GM21423 (cell line): ENCODE results near the gene IMPG2.
"Not testable (repeated sequence)": the region's sequence is repeated elsewhere in the genome, so short reads cannot be mapped to it uniquely, and the experiment has no call there.

Experiments used
- ATAC-seq: cut with Tn5 transposase; IDR thresholded peaks from one replicate; pipeline ENCODE4 v1.9.1; 2021; ENCODE audit warnings: mild to moderate bottlenecking, moderate library complexity; ENCODE audit not compliant: unreplicated experiment

IMPG2 gene

GRCh38 chr3:101320475-101320874 lies at the start of gene IMPG2:
IMPG2 (minus strand) TSS chr3:101320575; CDS start chr3:101320372, 203 bp downstream.
- ATAC-seq, result no peak

GRCh38 chr3:101362406-101362805 lies 42.0 kb upstream of the IMPG2 start:
- ATAC-seq, result no peak

- ATAC-seq, result no peak
Observed at GRCh38 chr3:101351829-101352228, 31.5 kb upstream of the IMPG2 start.

GRCh38 chr3:101340591-101340990 lies 20.2 kb upstream of the IMPG2 start:
- ATAC-seq, result no peak

- ATAC-seq, result no peak
Observed at GRCh38 chr3:101333883-101334282, 13.5 kb upstream of the IMPG2 start.

GRCh38 chr3:101329016-101329673 lies 8.8 kb upstream of the IMPG2 start:
- ATAC-seq, result no peak

- ATAC-seq, result no peak
Observed at GRCh38 chr3:101325393-101326134, 5.2 kb upstream of the IMPG2 start.

- no peak for ATAC-seq
Observed at GRCh38 chr3:101319531-101319930, 844 bp downstream of the IMPG2 start.

- no peak for ATAC-seq
Observed at GRCh38 chr3:101312545-101312944, 7.8 kb downstream of the IMPG2 start.

GRCh38 chr3:101311676-101312075 lies 8.7 kb downstream of the IMPG2 start:
- ATAC-seq, result no peak

GRCh38 chr3:101310978-101311375 lies 9.4 kb downstream of the IMPG2 start:
- no peak for ATAC-seq

GRCh38 chr3:101308147-101308772 lies 12.1 kb downstream of the IMPG2 start:
- ATAC-seq, result not testable (repeated sequence)

GRCh38 chr3:101303836-101304235 lies 16.5 kb downstream of the IMPG2 start:
- no peak for ATAC-seq

- ATAC-seq, result no peak
Observed at GRCh38 chr3:101303089-101303731, 17.2 kb downstream of the IMPG2 start.

- ATAC-seq, result no peak
Observed at GRCh38 chr3:101300073-101300472, 20.3 kb downstream of the IMPG2 start.

- ATAC-seq, result no peak
Observed at GRCh38 chr3:101292027-101292426, 28.3 kb downstream of the IMPG2 start.

- ATAC-seq, result no peak
Observed at GRCh38 chr3:101288294-101288693, 32.1 kb downstream of the IMPG2 start.

- no peak for ATAC-seq
Observed at GRCh38 chr3:101284757-101285156, 35.6 kb downstream of the IMPG2 start.

GRCh38 chr3:101281521-101282030 lies 38.8 kb downstream of the IMPG2 start:
- ATAC-seq, result no peak

GRCh38 chr3:101279765-101280385 lies 40.5 kb downstream of the IMPG2 start:
- no peak for ATAC-seq

- ATAC-seq, result no peak
Observed at GRCh38 chr3:101279162-101279561, 41.2 kb downstream of the IMPG2 start.
